H1 (cell line): ENCODE data around the gene LYAR. TPM values are rescaled to one million over a fixed set of nuclear protein-coding genes. Genes with fewer than 3 reads are reported as not detected.

ENCODE experiments used
- CTCF ChIA-PET: fragments of 300-600 bp; sonication (Branson Sonifier 250); formaldehyde crosslinking; loops from one replicate; lab custom pipeline; 2021; ENCODE audit not compliant: partially characterized antibody; lab: Charles Lee
- POLR2A ChIA-PET: fragments of 300-600 bp; sonication (Branson Sonifier 250); formaldehyde crosslinking; loops from one replicate; lab custom pipeline; 2021; ENCODE audit warnings: inconsistent platforms; ENCODE audit not compliant: partially characterized antibody; lab: Charles Lee
- DNase-seq, 2 experiments: peaks; one replicate each; pipeline versions ENCODE4 v3.0.0 to v3.0.0-alpha.2; 2010 to 2022; ENCODE audit warnings: low spot score in 2 of 2, low read depth in 1 of 2, mixed read lengths in 1 of 2
- FAIRE-seq: peaks from 2 replicates; lab custom pipeline; 2011; peaks lifted over from hg19 to GRCh38; lab: Jason Lieb, UNC
- H2AFZ ChIP-seq: 2 replicates; pipeline ENCODE4 v1.8.1; 2012; ENCODE audit warnings: low read length, inconsistent platforms
- H2AK5ac ChIP-seq: 2 replicates; pipeline ENCODE4 v1.6.1; 2013; ENCODE audit warnings: low read depth, low read length
- H2BK120ac ChIP-seq: replicated peaks from 2 replicates; pipeline ENCODE3; 2013; ENCODE audit warnings: low read depth, low read length, inconsistent platforms
- H2BK12ac ChIP-seq: 2 replicates; pipeline ENCODE4 v1.6.1; 2013; ENCODE audit warnings: low read depth, low read length
- H2BK15ac ChIP-seq: 2 replicates; pipeline ENCODE4 v1.6.1; 2013; ENCODE audit warnings: low read length
- H2BK20ac ChIP-seq: 2 replicates; pipeline ENCODE4 v1.6.1; 2013; ENCODE audit warnings: low read length
- H2BK5ac ChIP-seq: 2 replicates; pipeline ENCODE4 v1.6.1; 2013; ENCODE audit warnings: low read depth, low read length
- H3K14ac ChIP-seq: 2 replicates; pipeline ENCODE4 v1.6.1; 2013; ENCODE audit warnings: inconsistent platforms; ENCODE audit not compliant: insufficient read length
- H3K18ac ChIP-seq: 2 replicates; pipeline ENCODE4 v1.6.1; 2013; ENCODE audit warnings: low read length; ENCODE audit errors: extremely low read depth
- H3K23ac ChIP-seq: 2 replicates; pipeline ENCODE4 v1.6.1; 2013; ENCODE audit warnings: inconsistent platforms; ENCODE audit not compliant: insufficient read length
- H3K23me2 ChIP-seq: 2 replicates; pipeline ENCODE4 v1.6.1; 2013; ENCODE audit warnings: low read depth, low read length
- H3K27ac ChIP-seq: 2 replicates; pipeline ENCODE4 v1.6.1; 2011; ENCODE audit warnings: low read depth, low read length, inconsistent platforms
- H3K27me3 ChIP-seq, 4 experiments: replicated peaks in 1 of 4; 1 replicate in 1 of 4; 2 replicates in 3 of 4; pipeline versions ENCODE4 v1.6.1 to v1.8.1; 2011 to 2013; ENCODE audit warnings: low read length in 3 of 4, mild to moderate bottlenecking in 3 of 4, inconsistent platforms in 2 of 4, mixed read lengths in 2 of 4, moderate library complexity in 1 of 4; ENCODE audit not compliant: control insufficient read depth in 3 of 4, insufficient read depth in 3 of 4; ENCODE audit errors: extremely low read depth in 1 of 4
- H3K36me3 ChIP-seq, 4 experiments: 2 replicates each; pipeline versions ENCODE4 v1.6.1 to v1.8.1; 2011 to 2013; ENCODE audit warnings: mild to moderate bottlenecking in 4 of 4, low read length in 3 of 4, moderate library complexity in 2 of 4, control low read depth in 1 of 4, inconsistent platforms in 1 of 4; ENCODE audit not compliant: insufficient read depth in 4 of 4, control insufficient read depth in 2 of 4
- H3K4ac ChIP-seq: replicated peaks from 2 replicates; pipeline ENCODE3; 2013; ENCODE audit warnings: low read length, low read depth, mixed read lengths, inconsistent platforms; ENCODE audit not compliant: insufficient read length
- H3K4me1 ChIP-seq, 4 experiments: replicated peaks in 1 of 4; 1 replicate in 1 of 4; 2 replicates in 3 of 4; pipeline versions ENCODE4 v1.6.1 to v1.8.1; 2011 to 2013; ENCODE audit warnings: low read length in 3 of 4, inconsistent platforms in 2 of 4, mixed read lengths in 1 of 4; ENCODE audit not compliant: insufficient read depth in 4 of 4, control insufficient read depth in 3 of 4
- H3K4me2 ChIP-seq, 2 experiments: 2 replicates each; pipeline versions ENCODE4 v1.6.1 to v1.8.1; 2011 to 2013; ENCODE audit warnings: low read depth in 2 of 2, low read length in 2 of 2, control low read depth in 1 of 2, inconsistent platforms in 1 of 2, mild to moderate bottlenecking in 1 of 2; ENCODE audit not compliant: insufficient read depth in 1 of 2
- H3K4me3 ChIP-seq, 4 experiments: fragments of 200-600, 300-600 bp in 1 of 4; sonication (generic), shearing (Covaris generic), sonication (Bioruptor Twin) in 1 of 4; 2 replicates each; pipeline versions ENCODE4 v1.5.1 to v1.8.1; 2011 to 2016; ENCODE audit warnings: low read length in 4 of 4, low read depth in 3 of 4, control low read depth in 2 of 4, inconsistent platforms in 2 of 4, mild to moderate bottlenecking in 2 of 4, mixed read lengths in 1 of 4, moderate library complexity in 1 of 4; ENCODE audit not compliant: insufficient read depth in 2 of 4; ENCODE audit errors: extremely low read depth in 1 of 4
- H3K56ac ChIP-seq: replicated peaks from 2 replicates; pipeline ENCODE3; 2013; ENCODE audit warnings: low read depth, mild to moderate bottlenecking, mixed read lengths, low read length, inconsistent platforms; ENCODE audit not compliant: insufficient read length
- H3K79me1 ChIP-seq: 2 replicates; pipeline ENCODE4 v1.6.1; 2013; ENCODE audit warnings: low read depth, low read length, control low read depth
- H3K79me2 ChIP-seq, 2 experiments: 2 replicates each; pipeline versions ENCODE4 v1.6.1 to v1.8.1; 2012 to 2013; ENCODE audit warnings: low read length in 2 of 2, mild to moderate bottlenecking in 2 of 2, inconsistent platforms in 1 of 2; ENCODE audit not compliant: insufficient read depth in 2 of 2, control insufficient read depth in 1 of 2
- H3K9ac ChIP-seq, 4 experiments: replicated peaks in 1 of 4; 1 replicate in 1 of 4; 2 replicates in 3 of 4; pipeline versions ENCODE4 v1.6.1 to v1.8.1; 2011 to 2013; ENCODE audit warnings: low read depth in 3 of 4, low read length in 3 of 4, control low read depth in 2 of 4, mild to moderate bottlenecking in 2 of 4, moderate library complexity in 2 of 4, inconsistent platforms in 1 of 4; ENCODE audit errors: extremely low read depth in 1 of 4
- H3K9me3 ChIP-seq, 2 experiments: 2 replicates each; pipeline versions ENCODE4 v1.6.1 to v1.8.1; 2012 to 2013; ENCODE audit warnings: mild to moderate bottlenecking in 2 of 2, moderate library complexity in 2 of 2, control low read depth in 1 of 2, inconsistent platforms in 1 of 2, low read depth in 1 of 2, low read length in 1 of 2, mixed read lengths in 1 of 2; ENCODE audit not compliant: insufficient read depth in 2 of 2
- H4K20me1 ChIP-seq, 2 experiments: replicated peaks in 1 of 2; 2 replicates each; pipeline versions ENCODE3 to v1.8.1; 2011 to 2013; ENCODE audit warnings: inconsistent platforms in 2 of 2, low read length in 2 of 2, mild to moderate bottlenecking in 1 of 2; ENCODE audit not compliant: insufficient read depth in 2 of 2, control insufficient read depth in 1 of 2
- H4K5ac ChIP-seq: 2 replicates; pipeline ENCODE4 v1.6.1; 2013; ENCODE audit warnings: low read length, low read depth, mixed read lengths, inconsistent platforms; ENCODE audit not compliant: insufficient read length
- H4K8ac ChIP-seq: 2 replicates; pipeline ENCODE4 v1.8.0; 2013; ENCODE audit warnings: mild to moderate bottlenecking, moderate library complexity, low read length, inconsistent platforms; ENCODE audit not compliant: insufficient read depth; ENCODE audit errors: extremely low read depth
- H4K91ac ChIP-seq: replicated peaks from 2 replicates; pipeline ENCODE3; 2013; ENCODE audit warnings: low read length, mixed read lengths, inconsistent platforms; ENCODE audit not compliant: insufficient read length
- ASH2L ChIP-seq: fragments of 200-600, 300-600 bp; sonication (generic); IDR thresholded peaks from one replicate; pipeline ENCODE4 v1.7.1; 2017; ENCODE audit warnings: low read length
- CHD1 ChIP-seq: IDR thresholded peaks from 2 replicates; pipeline ENCODE4 v1.6.1; 2012; ENCODE audit warnings: low read depth, low read length, improper control_type of control experiment
- CHD2 ChIP-seq: IDR thresholded peaks from 2 replicates; pipeline ENCODE4 v1.6.1; 2012; ENCODE audit warnings: low read length, improper control_type of control experiment
- CTCF ChIP-seq, 3 experiments: IDR thresholded peaks; 1 replicate in 2 of 3; 2 replicates in 1 of 3; pipeline versions ENCODE4 v1.5.1 to v1.6.1; 2011; ENCODE audit warnings: low read length in 3 of 3, mild to moderate bottlenecking in 3 of 3, inconsistent platforms in 2 of 3, low read depth in 1 of 3, moderate library complexity in 1 of 3; ENCODE audit not compliant: insufficient read depth in 1 of 3; ENCODE audit errors: control extremely low read depth in 1 of 3
- HDAC6 ChIP-seq: IDR thresholded peaks from one replicate; pipeline ENCODE4 v1.7.1; 2012; ENCODE audit warnings: low read depth, mild to moderate bottlenecking, inconsistent platforms, low read length, moderate library complexity
- JUND ChIP-seq: IDR thresholded peaks from 2 replicates; pipeline ENCODE4 v1.6.1; 2011; ENCODE audit warnings: mild to moderate bottlenecking, improper control_type of control experiment, low read length
- MAFK ChIP-seq: IDR thresholded peaks from 2 replicates; pipeline ENCODE4 v1.6.1; 2012; ENCODE audit warnings: low read depth, mild to moderate bottlenecking, improper control_type of control experiment, low read length
- PHF8 ChIP-seq: fragments of 200-600 bp; sonication (generic); conservative IDR thresholded peaks from 2 replicates; pipeline ENCODE4 v1.7.1; 2012; ENCODE audit warnings: low read depth, mild to moderate bottlenecking, inconsistent platforms, low read length, moderate library complexity
- TAF1 ChIP-seq: IDR thresholded peaks from 2 replicates; pipeline ENCODE4 v1.6.1; 2011; ENCODE audit warnings: mild to moderate bottlenecking, low read depth, low read length
- USF2 ChIP-seq: IDR thresholded peaks from 2 replicates; pipeline ENCODE4 v1.6.1; 2011; ENCODE audit warnings: low read length, improper control_type of control experiment
- YY1 ChIP-seq: IDR thresholded peaks from 2 replicates; pipeline ENCODE4 v1.6.1; 2011; ENCODE audit warnings: low read depth, mild to moderate bottlenecking, low read length
- WGBS, 2 experiments: shearing (Covaris generic) in 1 of 2; methylation state at CpG; one replicate each; pipeline versions ENCODE4 v1.1.6 to v1.1.7; 2013 to 2015; ENCODE audit warnings: low lambda C conversion rate in 2 of 2, mixed read lengths in 2 of 2, inconsistent platforms in 1 of 2, low coverage in 1 of 2, missing lambda C conversion rate in 1 of 2; ENCODE audit not compliant: insufficient replicate concordance in 2 of 2, insufficient coverage in 1 of 2, insufficient read length in 1 of 2; ENCODE audit errors: extremely low coverage in 1 of 2, missing lambda C conversion rate in 1 of 2; 5-methylcytosine and 5-hydroxymethylcytosine counted together
- polyA plus RNA-seq, 7 experiments: library from polyadenylated mRNA; depleted of rRNA in 3 of 7; stranded (reverse) in 5 of 7; unstranded in 2 of 7; fragments of >200 nt in 5 of 7; fragments of 200-250 nt in 2 of 7; gene quantifications; 1 replicate in 5 of 7; 2 replicates in 1 of 7; 4 replicates in 1 of 7; pipeline versions ENCODE4 v1.2.1 to v1.2.3, GENCODE V29; 2011 to 2013; ENCODE audit warnings: missing spikeins in 2 of 7, mixed read lengths in 2 of 7
- total RNA-seq: library from RNA; stranded (reverse); fragmentation: NEBNext Ultra II Directional; extraction: Animal tissue kit (Norgen Biotek cat#: 25700); gene quantifications from 2 replicates; pipeline ENCODE4 v1.2.1, GENCODE V29; 2021

The LYAR gene
- total and polyA plus RNA-seq, 2 of the 8 experiments (the other 6 are each of a cell fraction or from before 2014, with no cell fraction given) = 6.5 to 46.9 TPM

- WGBS, 2 experiments = 87% methylated on average over 5 of the region's 5 CpGs; no CpG with 5 or more reads in 1 of the 2 experiments
- POLR2A ChIA-PET = no interaction called here
- peaks cover 5 to 43% (median 20%) of the 10 kb centered on the region in 4 experiments; a peak in 7 of 8 replicates for H3K36me3 ChIP-seq
- H4K20me1 ChIP-seq = peaks cover 2% of the 10 kb centered on the region in 2 experiments
- H3K27me3 ChIP-seq = peaks cover 0 to 2% (median 0%) of the 10 kb centered on the region in 4 experiments; a peak in 1 of 7 replicates
- H3K4me2 ChIP-seq = no peak overlapping the region
- no peaks in the 10 kb centered on the region for H3K79me1 ChIP-seq
- no peak overlapping the region for H3K27ac ChIP-seq
- no peak overlapping the region for H4K8ac ChIP-seq
- H3K23me2 ChIP-seq = no peaks in the 10 kb centered on the region
- H2AFZ ChIP-seq = no peak overlapping the region
- no peaks in the 10 kb centered on the region for H3K79me2 ChIP-seq
- H3K18ac ChIP-seq = no peak overlapping the region
- H3K14ac ChIP-seq = no peak overlapping the region
- H2BK15ac ChIP-seq = no peak overlapping the region
- no peak overlapping the region for H3K4me3 ChIP-seq
- CTCF ChIA-PET = interaction anchor here (0.7 to 0.9 kb wide), 2 partner anchors 71 to 139 kb away, joined by 3 read pairs; no protein-coding TSS in a partner anchor
- H3K9me3 ChIP-seq = no peaks in the 10 kb centered on the region
- H3K4me1 ChIP-seq = no peaks in the 10 kb centered on the region
- FAIRE-seq (no peak), DNase-seq (no peak)
- H2BK12ac ChIP-seq = no peak overlapping the region
- no peak overlapping the region for H2BK120ac ChIP-seq
- no peak overlapping the region for H2AK5ac ChIP-seq
- H4K5ac ChIP-seq = no peak overlapping the region
- no peak overlapping the region for H2BK5ac ChIP-seq
- no peak overlapping the region for H3K9ac ChIP-seq
- H3K4ac ChIP-seq = no peak overlapping the region
- H3K56ac ChIP-seq = no peak overlapping the region
- H3K23ac ChIP-seq = no peak overlapping the region
- no peak overlapping the region for H2BK20ac ChIP-seq
- no peak overlapping the region for H4K91ac ChIP-seq
- TF ChIP-seq HDAC6 = no peak
- no peak for TF ChIP-seq MAFK
- no peak for TF ChIP-seq ASH2L
- no peak for TF ChIP-seq CHD2
- TF ChIP-seq USF2 = no peak
- TF ChIP-seq YY1 = no peak
- no peak for TF ChIP-seq PHF8
- TF ChIP-seq CHD1 = no peak
- TF ChIP-seq TAF1 = no peak
- no peak for TF ChIP-seq CTCF (IDR thresholded peaks at IDR 0.05; ENCODE audit: control extremely low read depth in 1 of 3, insufficient read depth in 1 of 3, low read depth in 1 of 3, low read length in 3 of 3)
- TF ChIP-seq JUND = no peak
Observed at GRCh38 chr4:4267981-4268380, 22.0 kb downstream of the LYAR start.
